Cortex of kidney (tissue), 1 donor: ENCODE measurements around the gene ETFA.

Experiments
- DNase-seq: peaks from one replicate; lab custom pipeline; 2025; lab: John Stamatoyannopoulos, UW

Gene ETFA

DNA sequence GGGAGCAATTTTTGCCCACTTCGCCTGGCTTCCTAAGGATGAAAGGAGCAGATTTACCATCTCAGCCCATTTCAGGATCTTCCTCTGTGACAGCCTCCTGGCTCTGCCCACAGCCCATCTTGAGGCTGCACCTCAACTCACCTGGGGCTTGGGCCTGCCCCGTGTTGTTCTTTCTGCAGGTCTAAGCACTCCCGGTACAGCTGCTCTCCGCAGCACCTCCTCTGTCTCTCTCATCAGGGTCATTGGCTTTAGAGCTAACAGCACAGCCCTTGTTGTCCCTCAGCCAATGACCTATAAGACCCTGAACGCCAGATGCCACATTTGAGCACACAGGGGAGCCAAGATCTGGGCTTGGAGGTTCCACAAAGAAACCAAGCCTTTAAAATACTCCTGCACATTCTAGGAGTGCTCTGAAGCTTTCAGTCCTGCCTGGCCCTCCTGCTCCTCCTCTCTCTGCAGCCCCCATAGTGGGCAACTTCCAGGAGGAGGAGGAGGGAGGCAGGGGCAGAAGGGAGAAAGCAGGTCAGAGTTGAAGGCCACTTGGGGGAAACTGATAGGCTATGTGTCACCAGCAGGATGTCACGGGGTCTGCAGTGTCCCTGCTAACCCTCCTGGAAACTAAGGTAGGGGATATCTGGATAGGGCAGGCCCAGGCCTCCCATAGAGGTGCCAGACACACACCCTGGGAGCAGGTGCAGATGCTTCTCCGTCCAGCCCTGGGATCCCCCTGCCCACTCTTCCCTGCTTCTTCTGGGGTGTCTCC, 115.6 kb downstream of the ETFA start:
- DNase-seq, result no peak

DNA sequence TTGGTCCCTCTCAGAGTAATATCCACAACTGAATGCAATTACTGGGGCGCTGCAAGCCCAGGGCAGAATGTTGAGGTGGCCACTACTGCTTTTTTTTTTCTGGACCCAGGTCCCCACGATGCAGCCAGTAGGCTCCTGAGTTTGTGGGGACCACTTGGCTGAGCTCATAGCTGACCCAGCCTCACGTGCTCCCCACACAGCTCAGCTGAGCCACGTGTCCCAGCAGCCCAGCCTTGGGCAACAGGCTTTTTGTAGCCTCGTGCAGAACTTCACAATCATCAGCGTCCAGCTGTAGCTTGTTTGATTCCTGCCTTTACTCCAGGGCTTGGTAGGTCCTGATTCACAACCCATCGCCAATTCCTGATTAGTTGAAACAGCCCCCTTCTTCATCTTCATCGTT, 117.3 kb downstream of the ETFA start:
- no peak for DNase-seq

DNA sequence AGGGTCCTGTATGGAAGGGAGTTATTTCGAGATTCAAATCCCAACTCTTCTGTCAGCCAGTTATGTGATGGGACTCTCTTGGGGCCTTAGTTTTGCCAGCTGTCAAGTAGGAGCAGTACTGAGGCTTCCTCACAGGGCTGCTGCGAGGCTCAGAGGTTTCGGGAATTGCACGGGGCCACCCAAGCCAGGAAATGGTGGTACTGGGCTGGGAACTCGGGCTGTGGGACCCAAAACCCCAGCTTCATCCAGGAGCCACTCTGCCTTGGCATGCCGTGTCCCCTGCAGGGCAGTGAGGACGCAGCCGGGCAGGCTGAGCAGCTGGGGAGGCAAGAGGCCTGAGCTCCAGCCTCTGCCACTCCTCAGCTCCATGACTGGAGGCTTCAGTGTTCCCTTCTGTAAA, 118.6 kb downstream of the ETFA start:
- no peak for DNase-seq

DNA sequence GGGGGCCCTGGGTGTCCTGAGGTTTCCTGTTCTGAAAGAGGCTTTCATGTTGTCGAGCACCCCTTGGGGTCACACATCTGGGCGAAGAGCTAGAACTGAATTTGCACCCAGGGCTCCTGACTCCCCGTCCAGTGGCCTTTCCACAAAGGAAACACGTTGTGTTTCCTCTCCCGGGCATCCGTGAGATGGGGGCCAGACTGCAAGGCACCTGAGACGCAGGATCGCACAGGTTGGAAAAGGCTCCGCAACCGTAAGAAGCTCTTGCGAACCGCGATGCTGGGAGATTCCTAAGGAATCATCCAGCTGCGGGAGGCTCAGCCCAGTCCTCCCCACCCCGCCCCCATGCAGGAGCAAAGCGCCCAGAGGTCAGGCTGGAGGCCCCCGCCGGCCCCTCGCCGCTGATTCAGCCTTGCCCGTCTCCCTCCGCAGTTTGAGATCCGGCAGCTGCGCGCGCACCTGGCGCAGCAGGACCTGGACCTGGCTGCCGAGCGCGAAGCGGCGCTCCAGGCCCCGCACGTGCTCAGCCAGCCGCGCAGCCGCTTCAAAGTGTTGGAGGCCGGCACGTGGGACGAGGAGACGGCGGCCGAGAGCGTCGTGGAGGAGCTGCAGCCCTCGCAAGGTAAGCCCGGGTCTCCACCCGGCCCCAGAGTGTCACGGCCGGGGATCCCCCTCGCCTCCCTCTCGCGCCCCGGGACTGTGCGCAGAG, 119.6 kb downstream of the ETFA start:
- DNase-seq, result no peak

DNA sequence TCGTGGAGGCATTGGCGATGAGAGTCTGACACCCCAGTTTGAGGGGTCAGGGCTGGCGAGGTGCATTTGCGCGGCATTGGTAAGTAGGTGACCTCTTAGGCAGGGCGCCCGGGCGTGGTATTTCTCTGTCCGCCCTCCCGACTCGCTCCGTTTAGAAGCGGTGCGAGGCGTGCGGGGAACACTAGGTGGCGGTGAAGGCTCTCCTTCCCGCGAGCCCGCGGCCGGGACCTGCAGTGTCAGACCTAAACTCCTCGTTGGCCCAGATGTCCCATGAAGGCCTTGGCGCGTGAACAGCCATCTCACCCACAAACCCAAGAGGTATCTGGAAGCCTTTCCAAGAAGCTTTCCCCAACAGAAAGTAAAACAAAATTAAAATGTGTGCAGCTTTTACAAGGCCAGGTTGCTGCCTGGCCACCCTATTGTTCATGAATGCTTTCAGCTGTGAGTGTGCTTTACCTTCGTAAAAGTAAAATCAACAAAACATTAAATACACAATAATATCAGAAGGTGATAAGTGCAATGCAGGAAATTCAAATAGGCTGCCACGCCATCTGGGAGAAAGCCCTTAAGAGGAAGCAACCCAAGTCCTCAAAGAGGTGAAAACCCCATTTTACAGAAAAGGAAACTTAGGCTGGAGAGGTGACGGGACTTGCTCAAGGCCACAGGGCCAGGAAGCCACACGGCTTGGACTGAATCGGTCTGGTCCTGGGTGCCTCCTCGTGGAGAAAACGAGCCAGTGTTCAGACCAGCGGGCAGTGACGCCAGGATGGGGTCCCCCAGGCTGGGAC, 120.3 kb downstream of the ETFA start:
- no peak for DNase-seq

DNA sequence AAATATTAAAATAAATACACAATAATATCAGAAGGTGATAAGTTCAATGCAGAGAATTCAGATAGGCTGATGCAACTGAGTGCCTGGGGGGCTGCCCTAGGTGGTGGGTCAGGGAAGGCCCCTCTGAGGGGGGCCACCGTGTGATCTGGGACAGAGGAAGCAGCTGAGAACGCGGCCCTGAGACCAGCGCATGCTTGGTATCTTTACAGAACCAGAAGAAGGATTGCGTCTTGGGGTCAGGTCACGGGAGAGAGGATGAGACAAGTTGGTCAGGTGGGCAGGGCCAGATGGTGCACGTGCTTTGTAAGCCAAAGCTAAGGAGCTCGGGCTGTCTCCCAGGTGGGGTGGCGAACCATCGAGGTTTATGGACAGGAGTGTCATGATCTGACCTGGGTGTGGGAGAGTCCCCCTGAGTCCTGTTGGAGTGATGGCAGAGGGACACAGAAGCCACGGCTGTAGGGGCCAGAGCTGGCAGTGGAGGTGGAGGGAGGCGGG, 121.2 kb downstream of the ETFA start:
- no peak for DNase-seq

DNA sequence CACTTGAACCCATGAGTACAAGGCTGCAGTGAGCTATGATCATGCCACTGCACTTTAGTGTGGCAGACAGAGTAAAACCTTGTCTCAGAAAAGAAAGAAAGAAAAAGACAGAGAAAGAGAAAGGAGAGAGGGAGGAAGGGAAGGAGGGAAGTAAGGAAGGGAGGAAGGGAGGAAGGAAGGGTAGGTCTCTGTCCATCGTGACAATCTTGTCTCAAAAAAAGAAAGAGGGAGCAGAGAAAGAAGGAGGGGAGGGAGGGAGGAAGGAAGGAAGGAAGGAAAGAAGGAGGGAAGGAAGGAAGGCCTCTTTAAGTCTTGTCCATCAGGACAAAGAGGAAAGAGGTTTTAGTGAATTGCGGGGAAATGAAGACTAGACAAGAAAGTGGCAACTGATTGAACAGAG, 122.2 kb downstream of the ETFA start:
- DNase-seq, result no peak

DNA sequence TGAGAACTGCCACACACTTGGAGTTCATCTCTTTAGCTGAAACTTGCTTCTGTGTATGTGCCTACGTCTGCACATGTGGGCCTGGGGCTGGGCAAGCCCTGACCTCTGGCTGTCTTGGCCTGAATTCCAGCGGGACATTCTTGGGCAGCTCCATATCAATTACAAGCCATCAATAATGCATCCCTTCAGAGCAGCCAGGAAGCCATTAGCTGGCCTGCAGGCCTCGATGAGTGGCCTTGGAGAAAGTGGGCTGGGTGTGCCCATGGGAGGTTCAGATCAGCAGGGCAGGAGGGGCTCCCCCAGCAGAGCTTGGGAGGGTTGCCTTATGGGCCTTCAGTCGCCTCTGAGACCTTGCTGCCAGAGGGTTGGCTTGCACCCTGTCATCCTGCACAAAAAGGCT, 124.1 kb downstream of the ETFA start:
- DNase-seq, result no peak

DNA sequence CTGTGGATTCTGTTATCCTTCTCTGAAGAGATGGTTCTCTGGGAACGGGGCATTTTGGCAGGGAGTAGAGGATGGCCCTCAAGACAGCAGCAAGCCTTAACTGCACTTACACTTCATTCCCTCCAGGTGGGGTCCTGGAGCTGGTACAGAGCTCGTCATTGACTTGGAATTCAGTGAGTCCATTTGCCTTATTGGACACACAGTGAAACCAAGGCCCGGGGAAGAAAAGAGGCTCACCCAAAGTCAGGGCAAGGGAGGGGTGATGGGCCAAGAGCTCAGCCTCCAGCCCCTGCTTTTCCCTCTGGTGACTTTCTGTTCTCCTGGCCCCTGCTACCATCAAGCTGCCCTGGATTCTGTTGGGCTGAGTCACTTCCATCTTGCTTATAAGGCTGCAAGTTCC, 125.6 kb downstream of the ETFA start:
- DNase-seq, result no peak

DNA sequence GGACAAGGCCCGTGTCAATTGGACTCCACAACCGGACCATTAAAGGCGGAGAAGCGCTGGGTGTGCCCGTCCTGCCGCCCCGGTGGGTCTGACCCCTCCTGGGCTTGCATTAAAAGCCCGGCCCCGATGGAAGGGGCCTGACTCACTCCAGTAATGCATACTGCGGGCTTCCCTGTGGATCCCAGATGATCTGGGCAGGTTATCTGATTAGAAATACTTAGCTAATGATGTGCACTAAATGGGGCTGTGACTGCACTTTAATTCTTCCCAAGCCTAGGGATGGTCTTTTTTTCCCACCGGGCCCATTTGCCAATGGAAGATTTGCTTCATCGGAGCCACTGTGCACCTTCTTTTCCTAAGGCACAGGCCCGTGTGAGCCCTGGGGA, 126.6 kb downstream of the ETFA start:
- DNase-seq, result no peak

DNA sequence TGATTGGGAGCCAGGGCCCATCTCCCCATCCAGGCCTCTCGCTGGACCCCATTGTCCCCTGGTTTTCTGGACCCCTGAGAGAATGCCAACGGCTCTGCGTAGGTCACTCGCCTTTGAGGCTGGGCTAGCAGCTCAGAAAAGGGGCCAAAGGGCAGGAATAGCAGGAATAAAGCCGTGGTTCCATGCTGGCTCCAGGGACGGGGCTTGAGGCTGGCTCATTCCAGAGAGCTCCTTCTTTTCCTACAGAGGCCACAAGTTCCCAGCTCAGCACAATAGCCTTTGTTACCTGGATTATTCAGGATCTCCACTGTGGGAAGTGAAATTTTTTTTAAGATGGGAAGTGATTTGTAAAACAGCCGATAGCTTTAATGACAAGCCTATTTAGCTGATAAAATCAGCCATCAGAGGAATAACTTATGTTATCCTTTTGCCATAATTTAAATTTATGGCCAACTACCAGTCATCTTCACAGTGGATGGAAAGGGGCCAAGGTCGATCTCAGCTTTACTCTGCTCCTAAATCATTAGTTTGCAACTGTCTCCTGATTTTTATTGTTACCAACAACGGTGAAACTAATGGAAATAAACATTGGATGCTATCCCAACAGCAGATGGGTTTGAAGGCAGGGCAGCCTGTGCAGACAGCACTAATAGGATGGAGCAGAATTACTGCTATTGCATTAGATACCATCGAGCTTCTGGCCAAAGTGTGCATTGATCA, 127.2 kb downstream of the ETFA start:
- no peak for DNase-seq

DNA sequence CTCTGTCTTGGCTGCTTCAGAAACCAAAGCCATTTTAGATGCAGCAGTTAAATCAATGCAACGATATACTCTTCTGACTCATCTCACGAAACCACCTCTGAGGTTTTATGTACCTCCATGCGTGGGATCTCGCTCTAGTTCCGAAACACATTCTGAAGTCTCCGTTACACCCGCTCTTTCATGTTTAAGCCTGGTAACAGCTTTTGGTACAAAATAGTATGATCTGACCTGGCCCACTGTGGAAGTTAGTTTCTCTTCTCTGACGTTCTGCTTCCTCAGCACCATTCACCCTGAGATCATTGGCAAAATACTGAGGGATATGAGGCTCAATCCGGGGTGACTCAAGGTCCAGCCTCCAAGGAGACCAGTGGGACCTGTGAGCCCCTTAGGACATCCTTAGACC, 129.6 kb downstream of the ETFA start:
- DNase-seq, result no peak

DNA sequence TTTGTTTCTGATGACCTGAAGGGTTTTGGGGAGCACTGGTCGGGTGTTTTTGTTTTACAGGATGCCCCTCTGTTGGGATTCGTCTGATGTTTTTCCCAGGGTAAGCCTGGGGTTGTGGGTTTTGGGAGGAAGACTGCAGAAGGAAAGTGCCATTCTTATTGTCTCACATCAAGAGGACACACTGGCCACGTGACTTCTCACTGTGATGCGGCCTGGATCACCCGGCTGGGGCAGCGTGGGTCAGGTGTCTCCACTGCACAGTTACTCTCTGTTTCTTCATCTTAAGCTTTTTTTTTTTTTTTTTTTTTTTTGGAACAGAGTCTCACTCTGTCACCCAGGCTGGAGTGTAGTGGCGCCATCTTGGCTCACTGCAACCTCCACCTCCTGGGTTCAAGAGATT, 130.9 kb downstream of the ETFA start:
- DNase-seq, result no peak

DNA sequence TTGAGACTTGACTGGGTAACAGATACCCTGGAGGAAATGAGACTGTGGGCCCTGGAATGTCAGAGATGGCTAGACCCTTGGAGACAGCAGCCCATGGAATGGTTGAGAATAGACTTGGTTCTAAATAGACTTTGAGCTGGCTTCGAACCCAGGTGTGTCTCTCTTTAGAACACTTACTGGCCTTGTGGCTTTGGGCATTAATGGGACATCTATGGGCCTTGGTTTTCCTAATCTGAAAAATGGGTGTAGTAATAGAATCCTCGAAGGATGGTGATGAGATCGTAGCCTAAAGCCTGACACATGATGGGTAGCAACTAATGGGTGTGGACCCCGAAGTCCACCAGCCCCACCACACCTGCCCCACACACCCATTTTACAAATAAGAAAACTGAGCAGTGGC, 132.2 kb downstream of the ETFA start:
- no peak for DNase-seq

DNA sequence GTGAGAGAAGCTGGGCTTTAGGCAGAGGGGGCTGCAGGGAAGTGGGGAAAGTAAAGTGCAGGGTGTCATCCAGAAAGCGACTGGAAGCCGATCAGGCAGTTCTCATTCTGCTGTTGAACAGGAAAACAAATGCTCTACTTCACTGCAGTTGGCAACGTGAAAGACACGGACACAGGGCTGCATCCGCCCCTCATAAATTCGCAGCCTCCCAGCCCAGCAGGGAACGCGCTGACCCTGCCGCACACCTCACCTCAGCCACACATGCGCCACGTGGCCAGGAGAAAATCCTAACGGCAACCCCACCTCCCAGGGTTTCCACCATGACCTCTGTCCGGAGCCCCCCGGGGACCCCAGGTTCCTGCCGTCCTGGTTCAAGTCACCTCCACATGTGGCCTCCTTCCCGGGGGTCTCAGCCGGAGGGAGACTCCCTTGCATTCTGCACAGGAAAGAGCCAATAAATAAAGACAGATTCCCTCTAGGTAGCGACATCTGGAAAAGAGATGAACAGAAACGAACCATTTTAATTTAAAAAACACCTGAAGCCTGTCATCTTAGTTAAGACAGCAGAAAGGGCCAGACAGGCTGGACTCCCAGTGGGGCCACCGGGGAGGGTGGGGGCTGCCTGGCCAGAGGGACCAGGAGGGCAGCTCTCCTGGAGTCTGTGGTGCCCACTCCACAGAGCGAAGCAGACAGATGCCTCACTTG, 132.8 kb downstream of the ETFA start:
- no peak for DNase-seq

DNA sequence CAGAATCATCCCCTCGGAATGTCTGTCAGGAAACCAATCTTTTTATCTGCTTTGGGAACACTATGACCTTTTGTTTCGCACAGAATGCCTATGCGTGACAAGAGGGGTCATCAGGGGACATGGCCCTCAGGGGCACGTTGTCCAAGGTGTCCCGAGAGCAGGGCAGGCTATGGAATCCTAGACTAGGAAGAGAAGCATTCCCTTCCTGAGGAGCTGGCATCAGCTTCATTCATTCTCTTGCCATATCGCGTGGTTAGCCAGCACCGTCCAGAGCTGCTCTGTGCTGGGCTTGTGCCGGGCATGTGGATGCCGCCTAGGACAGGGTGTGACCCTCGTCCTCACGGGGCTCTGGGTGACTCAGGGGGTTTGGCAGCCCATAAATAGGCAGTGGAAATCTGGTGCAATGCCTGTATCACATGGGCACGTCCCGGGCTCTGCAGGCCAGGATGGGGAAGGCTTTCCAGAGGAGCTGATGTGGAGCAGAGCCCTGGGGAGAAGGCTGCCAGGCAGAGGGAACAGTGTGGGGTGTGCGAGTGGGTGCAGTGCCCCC, 133.7 kb downstream of the ETFA start:
- no peak for DNase-seq

DNA sequence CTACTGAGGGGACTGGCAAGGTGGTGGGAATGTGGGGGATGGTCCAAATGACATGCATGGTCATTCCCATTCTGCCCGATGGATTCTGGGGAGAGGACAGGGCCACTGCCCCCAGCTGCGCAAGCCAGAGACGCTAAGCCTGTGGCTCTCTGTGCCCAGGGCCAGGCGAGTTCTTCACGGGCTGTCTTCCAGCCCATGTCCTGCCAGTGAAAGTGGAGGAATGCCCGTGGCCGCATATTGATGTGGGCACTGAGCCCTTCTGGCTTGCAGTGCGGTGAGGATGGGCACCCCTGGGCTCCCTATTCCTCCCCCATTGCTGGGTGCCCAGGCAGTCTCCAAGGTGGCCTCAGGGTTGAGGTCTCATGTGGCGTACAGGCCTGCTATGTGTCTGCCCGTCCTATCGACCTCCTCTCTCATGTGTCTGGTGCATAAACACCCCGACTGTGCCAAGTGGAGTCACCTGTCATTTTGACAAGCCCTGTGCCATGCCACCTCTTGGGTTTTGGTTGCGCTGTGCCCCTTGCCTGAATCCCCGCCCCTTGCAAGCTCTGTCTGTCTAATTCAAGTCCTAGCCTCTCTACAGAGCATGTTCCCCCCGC, 134.7 kb downstream of the ETFA start:
- no peak for DNase-seq

DNA sequence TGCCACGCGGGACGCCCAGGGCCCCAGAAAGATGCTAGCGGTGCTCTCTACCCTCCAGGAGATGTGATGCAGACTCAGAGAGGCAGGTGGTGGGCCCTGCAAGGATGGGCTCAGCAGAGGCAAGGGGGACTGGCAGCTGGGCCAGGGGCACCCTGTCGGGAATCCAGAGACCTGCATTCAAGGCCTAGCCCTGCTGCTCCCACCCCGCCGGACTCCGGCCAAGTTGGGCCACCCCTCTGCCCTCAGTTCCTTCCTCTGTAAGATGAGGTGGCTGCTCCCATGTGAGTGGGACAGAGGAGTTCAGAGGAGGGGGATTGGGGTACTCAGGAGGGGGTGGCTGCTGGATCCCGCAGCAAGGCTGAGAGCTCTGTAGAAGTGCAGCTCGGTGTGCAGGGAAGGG, 135.2 kb downstream of the ETFA start:
- no peak for DNase-seq

DNA sequence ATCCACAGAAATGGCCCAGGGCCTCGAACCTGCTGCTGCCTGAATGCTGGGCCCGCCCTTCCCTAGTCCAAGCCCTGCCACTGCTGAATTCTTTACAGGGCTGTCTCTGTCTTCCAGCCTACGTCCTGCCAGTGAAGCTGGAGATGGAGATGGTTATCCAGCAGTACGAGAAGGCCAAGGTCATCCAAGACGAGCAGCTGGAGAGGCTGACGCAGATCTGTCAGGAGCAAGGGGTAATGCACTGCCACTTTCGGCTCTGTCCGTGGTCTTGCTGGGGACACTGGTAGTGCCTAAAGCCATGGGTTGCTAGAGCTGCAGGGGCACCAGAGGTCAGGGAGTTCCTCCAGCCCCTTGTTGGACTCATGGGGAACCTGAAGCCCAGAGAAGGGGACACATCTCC, 135.8 kb downstream of the ETFA start:
- no peak for DNase-seq

DNA sequence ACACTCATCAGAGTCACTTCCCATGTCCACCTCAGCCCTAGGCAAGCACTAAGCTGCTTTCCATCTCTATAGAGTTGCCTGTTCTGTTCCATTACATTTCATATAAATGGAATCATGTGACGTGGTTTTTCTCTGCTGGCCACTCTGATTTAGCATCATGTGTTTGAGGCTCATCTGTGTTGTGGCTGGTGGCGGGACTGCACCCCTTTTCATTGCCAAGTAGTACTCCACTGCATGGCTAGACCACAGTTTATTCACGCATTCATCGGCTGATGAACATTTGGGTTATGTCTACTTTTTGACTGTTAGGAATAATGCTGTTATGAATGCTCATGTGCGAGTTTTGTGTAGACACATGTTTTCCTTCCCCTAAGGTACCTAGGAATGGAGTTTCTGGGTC, 136.6 kb downstream of the ETFA start:
- DNase-seq, result no peak

DNA sequence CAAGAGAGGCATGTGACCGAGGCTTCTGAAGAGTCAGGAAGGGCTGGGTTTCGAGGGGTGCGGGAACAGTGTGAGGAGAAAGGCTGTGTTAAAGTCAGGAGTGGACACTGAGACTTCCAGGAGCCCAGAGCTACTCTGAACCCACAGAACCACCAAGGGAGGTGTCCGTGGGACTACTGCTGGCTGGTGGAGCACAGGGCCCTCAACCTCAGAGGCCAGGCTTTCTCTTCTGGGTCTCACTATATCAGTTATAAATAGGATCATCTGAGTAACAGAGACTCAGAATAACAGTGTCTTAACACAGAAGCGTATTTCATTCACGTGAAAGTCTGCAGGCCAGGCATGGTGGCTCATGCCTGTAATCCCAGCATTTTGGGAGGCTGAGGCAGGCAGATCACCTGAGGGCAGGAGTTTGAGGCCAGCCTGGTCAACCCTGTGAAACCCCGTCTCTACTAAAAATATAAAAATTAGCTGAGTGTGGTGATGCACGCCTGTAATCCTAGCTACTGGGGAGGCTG, 137.9 kb downstream of the ETFA start:
- no peak for DNase-seq
